Liver (tissue), 9 donors: ENCODE data around the gene MRPL58. TPM values are rescaled to one million over a fixed set of nuclear protein-coding genes. Genes with fewer than 3 reads are reported as not detected.

Source experiments
- DNase-seq: peaks from one replicate; pipeline ENCODE4 v3.0.0-alpha.2; 2017; ENCODE audit warnings: low spot score
- H3K27ac ChIP-seq, 2 donors: one replicate each; pipeline ENCODE4 v1.7.0; 2013; ENCODE audit warnings: inconsistent platforms in 2 of 2, low read length in 2 of 2, control low read depth in 1 of 2, low read depth in 1 of 2, mild to moderate bottlenecking in 1 of 2
- H3K27me3 ChIP-seq, 4 donors: one replicate each; pipeline versions ENCODE4 v1.6.1 to v1.7.0; 2013; ENCODE audit warnings: low read length in 3 of 4, inconsistent platforms in 1 of 4, mild to moderate bottlenecking in 1 of 4, moderate library complexity in 1 of 4; ENCODE audit not compliant: control insufficient read depth in 4 of 4, insufficient read depth in 4 of 4
- H3K36me3 ChIP-seq, 4 donors: one replicate each; pipeline versions ENCODE4 v1.6.1 to v1.7.0; 2013; ENCODE audit warnings: low read length in 3 of 4, mild to moderate bottlenecking in 3 of 4, low read depth in 1 of 4, moderate library complexity in 1 of 4; ENCODE audit not compliant: control insufficient read depth in 4 of 4, insufficient read depth in 3 of 4
- H3K4me1 ChIP-seq, 4 donors: one replicate each; pipeline versions ENCODE4 v1.6.1 to v1.7.0; 2013; ENCODE audit warnings: low read length in 3 of 4, mild to moderate bottlenecking in 3 of 4, moderate library complexity in 1 of 4; ENCODE audit not compliant: control insufficient read depth in 4 of 4, insufficient read depth in 4 of 4
- H3K4me3 ChIP-seq, 3 donors: one replicate each; pipeline versions ENCODE4 v1.6.1 to v1.7.0; 2013; ENCODE audit warnings: low read length in 3 of 3, control low read depth in 1 of 3, low read depth in 1 of 3, mild to moderate bottlenecking in 1 of 3
- H3K9ac ChIP-seq, 2 donors: one replicate each; pipeline ENCODE4 v1.7.0; 2013; ENCODE audit warnings: low read length in 2 of 2, mild to moderate bottlenecking in 2 of 2, moderate library complexity in 2 of 2, control low read depth in 1 of 2, low read depth in 1 of 2
- H3K9me3 ChIP-seq, 4 donors: one replicate each; pipeline versions ENCODE4 v1.6.1 to v1.7.0; 2013; ENCODE audit warnings: low read length in 3 of 4; ENCODE audit not compliant: control insufficient read depth in 4 of 4
- ATF3 ChIP-seq: IDR thresholded peaks from 2 replicates; pipeline ENCODE4 v1.6.1; 2016; ENCODE audit warnings: antibody characterized with exemption
- CTCF ChIP-seq: fragments of 150-350 bp; IDR thresholded peaks from 2 replicates; pipeline ENCODE4 v1.5.1; 2017; ENCODE audit warnings: improper control_type of control experiment, low read depth, low read length; ENCODE audit not compliant: missing input control
- EGR1 ChIP-seq, 2 donors: IDR thresholded peaks; 2 replicates each; pipeline ENCODE4 v1.6.1; 2016 to 2018; ENCODE audit warnings: antibody characterized with exemption in 2 of 2, low read depth in 2 of 2
- FOXA1 ChIP-seq: IDR thresholded peaks from 2 replicates; pipeline ENCODE4 v1.6.1; 2016; ENCODE audit warnings: antibody characterized with exemption
- FOXA2 ChIP-seq: IDR thresholded peaks from 2 replicates; pipeline ENCODE4 v1.6.1; 2016; ENCODE audit warnings: antibody characterized with exemption
- GABPA ChIP-seq, 2 donors: IDR thresholded peaks in 1 of 2; conservative IDR thresholded peaks in 1 of 2; 2 replicates each; pipeline ENCODE4 v1.6.1; 2016; ENCODE audit warnings: antibody characterized with exemption in 2 of 2, mild to moderate bottlenecking in 1 of 2, moderate library complexity in 1 of 2
- HNF4A ChIP-seq, 2 donors: conservative IDR thresholded peaks; 2 replicates each; pipeline ENCODE4 v1.6.1; 2016; ENCODE audit warnings: antibody characterized with exemption in 2 of 2, mild to moderate bottlenecking in 2 of 2
- HNF4G ChIP-seq: IDR thresholded peaks from 2 replicates; pipeline ENCODE4 v1.6.1; 2016; ENCODE audit warnings: antibody characterized with exemption
- JUND ChIP-seq, 2 donors: IDR thresholded peaks; 2 replicates each; pipeline ENCODE4 v1.6.1; 2016; ENCODE audit warnings: antibody characterized with exemption in 2 of 2
- MAX ChIP-seq: IDR thresholded peaks from 2 replicates; pipeline ENCODE4 v1.6.1; 2016; ENCODE audit warnings: antibody characterized with exemption
- NR2F2 ChIP-seq: IDR thresholded peaks from 2 replicates; pipeline ENCODE4 v1.6.1; 2016; ENCODE audit warnings: antibody characterized with exemption
- RAD21 ChIP-seq, 2 donors: IDR thresholded peaks; 2 replicates each; pipeline ENCODE4 v1.6.1; 2016; ENCODE audit warnings: antibody characterized with exemption in 2 of 2, mild to moderate bottlenecking in 2 of 2
- REST ChIP-seq: IDR thresholded peaks from 2 replicates; pipeline ENCODE4 v1.6.1; 2016; ENCODE audit warnings: antibody characterized with exemption, mild to moderate bottlenecking
- RXRA ChIP-seq, 2 donors: IDR thresholded peaks; 2 replicates each; pipeline ENCODE4 v1.6.1; 2017 to 2018; ENCODE audit warnings: antibody characterized with exemption in 2 of 2, mild to moderate bottlenecking in 1 of 2
- SP1 ChIP-seq: IDR thresholded peaks from 2 replicates; pipeline ENCODE4 v1.6.1; 2018; ENCODE audit warnings: antibody characterized with exemption, mild to moderate bottlenecking
- TAF1 ChIP-seq: conservative IDR thresholded peaks from 2 replicates; pipeline ENCODE4 v1.6.1; 2016; ENCODE audit warnings: antibody characterized with exemption, mild to moderate bottlenecking
- YY1 ChIP-seq: IDR thresholded peaks from 2 replicates; pipeline ENCODE4 v1.6.1; 2016; ENCODE audit warnings: antibody characterized with exemption, mild to moderate bottlenecking
- ZBTB33 ChIP-seq: IDR thresholded peaks from 2 replicates; pipeline ENCODE4 v1.6.1; 2016; ENCODE audit warnings: antibody characterized with exemption
- WGBS: extraction: QIAGEN DNeasy Blood & Tissue Kit; methylation state at CpG from one replicate; pipeline ENCODE4 v1.1.7; 2013; 5-methylcytosine and 5-hydroxymethylcytosine counted together
- polyA plus RNA-seq, 2 donors: library from polyadenylated mRNA; stranded (reverse) in 1 of 2; unstranded in 1 of 2; fragments of 200-250 nt in 1 of 2; fragments of >200 nt in 1 of 2; fragmentation: Nextera tagmentation in 1 of 2; extraction: Ambion mirVana in 1 of 2; gene quantifications; one replicate each; pipeline versions ENCODE4 v1.2.1 to v1.2.3, GENCODE V29; 2013 to 2015
- total RNA-seq, 2 donors: library from RNA; depleted of rRNA; stranded (reverse); fragments of >200 nt; gene quantifications; one replicate each; pipeline ENCODE4 v1.2.3, GENCODE V29; 2014
- donor health status: healthy.
- donor health status: healthy.
- donor health status: healthy.
- donor health status: healthy.
- donor health status: healthy.

The MRPL58 gene
- total and polyA plus RNA-seq, 4 donors: 20.5 to 47.0 (median 33.4) TPM

GRCh38 chr17:75001915-75002843 is 10.3 kb upstream of the MRPL58 start:
- H3K36me3 ChIP-seq: no peaks in the 10 kb centered on the region
- no peaks in the 10 kb centered on the region for H3K4me1 ChIP-seq
- no peak for TF ChIP-seq JUND (IDR thresholded peaks at IDR 0.05)
- no peak for TF ChIP-seq FOXA1
- no peak for TF ChIP-seq HNF4G
- TF ChIP-seq MAX: no peak
- TF ChIP-seq RAD21 (IDR thresholded peaks at IDR 0.05): no peak
- no peak for TF ChIP-seq FOXA2
- TF ChIP-seq NR2F2: no peak
- TF ChIP-seq CTCF: no peak
- no peak for TF ChIP-seq YY1
- TF ChIP-seq ATF3: no peak
- TF ChIP-seq GABPA (IDR thresholded peaks at IDR 0.05 in 1 of 2, conservative IDR thresholded peaks at IDR 0.05 in 1 of 2): no peak
- TF ChIP-seq ZBTB33: no peak
- no peak for TF ChIP-seq RXRA (IDR thresholded peaks at IDR 0.05)
- TF ChIP-seq REST: no peak
- TF ChIP-seq HNF4A (conservative IDR thresholded peaks at IDR 0.05): no peak
- no peak for TF ChIP-seq EGR1 (IDR thresholded peaks at IDR 0.05; ENCODE audit: low read depth in 2 of 2)
- TF ChIP-seq SP1: no peak
- TF ChIP-seq TAF1: no peak
- no peak for DNase-seq
- H3K27me3 ChIP-seq: no peaks in the 10 kb centered on the region
- H3K9me3 ChIP-seq: no peaks in the 10 kb centered on the region
- H3K4me3 ChIP-seq: no peak overlapping the region
- no peak overlapping the region for H3K9ac ChIP-seq
- WGBS: 92% methylated on average over 15 of the region's 15 CpGs
- H3K27ac ChIP-seq: no peak overlapping the region
